Activated T-cell treated with anti-CD3 and anti-CD28 coated beads for 1 hour (primary cell): ENCODE data around the gene SIK3.

ENCODE experiments used
- DNase-seq: peaks from one replicate; pipeline ENCODE4 v3.0.0-alpha.2; 2020; ENCODE audit warnings: low read depth

SIK3 gene

DNA sequence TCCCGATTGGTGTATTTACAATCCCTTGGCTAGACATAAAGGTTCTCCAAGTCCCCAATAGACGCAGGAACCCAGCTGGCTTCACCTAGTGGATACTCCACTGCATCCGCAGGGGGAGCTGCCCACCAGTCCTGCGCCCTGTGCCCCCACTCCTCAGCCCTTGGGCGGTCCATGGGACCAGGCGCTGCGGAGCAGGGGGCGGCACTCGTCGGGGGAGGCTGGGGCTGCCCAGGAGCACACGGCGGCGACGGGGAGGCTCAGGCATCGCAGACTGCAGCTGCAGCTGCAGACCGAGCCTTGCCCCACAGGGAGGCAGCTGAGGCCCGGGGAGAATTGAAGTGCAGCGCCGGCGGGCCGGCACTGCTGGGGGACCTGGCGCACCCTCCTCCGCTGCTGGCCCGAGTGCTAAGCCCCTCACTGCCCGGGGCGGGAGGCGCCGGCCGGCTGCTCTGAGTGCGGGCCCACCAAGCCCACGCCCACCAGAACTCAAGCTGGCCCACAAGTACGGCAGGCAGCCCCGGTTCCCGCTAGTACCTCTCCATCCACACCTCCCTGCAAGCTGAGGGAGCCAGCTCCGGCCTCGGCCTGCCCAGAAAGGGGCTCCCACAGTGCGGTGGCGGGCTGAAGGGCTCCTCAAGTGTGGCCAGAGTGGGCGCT is 12.2 kb upstream of the SIK3 start:
- DNase-seq: no peak

DNA sequence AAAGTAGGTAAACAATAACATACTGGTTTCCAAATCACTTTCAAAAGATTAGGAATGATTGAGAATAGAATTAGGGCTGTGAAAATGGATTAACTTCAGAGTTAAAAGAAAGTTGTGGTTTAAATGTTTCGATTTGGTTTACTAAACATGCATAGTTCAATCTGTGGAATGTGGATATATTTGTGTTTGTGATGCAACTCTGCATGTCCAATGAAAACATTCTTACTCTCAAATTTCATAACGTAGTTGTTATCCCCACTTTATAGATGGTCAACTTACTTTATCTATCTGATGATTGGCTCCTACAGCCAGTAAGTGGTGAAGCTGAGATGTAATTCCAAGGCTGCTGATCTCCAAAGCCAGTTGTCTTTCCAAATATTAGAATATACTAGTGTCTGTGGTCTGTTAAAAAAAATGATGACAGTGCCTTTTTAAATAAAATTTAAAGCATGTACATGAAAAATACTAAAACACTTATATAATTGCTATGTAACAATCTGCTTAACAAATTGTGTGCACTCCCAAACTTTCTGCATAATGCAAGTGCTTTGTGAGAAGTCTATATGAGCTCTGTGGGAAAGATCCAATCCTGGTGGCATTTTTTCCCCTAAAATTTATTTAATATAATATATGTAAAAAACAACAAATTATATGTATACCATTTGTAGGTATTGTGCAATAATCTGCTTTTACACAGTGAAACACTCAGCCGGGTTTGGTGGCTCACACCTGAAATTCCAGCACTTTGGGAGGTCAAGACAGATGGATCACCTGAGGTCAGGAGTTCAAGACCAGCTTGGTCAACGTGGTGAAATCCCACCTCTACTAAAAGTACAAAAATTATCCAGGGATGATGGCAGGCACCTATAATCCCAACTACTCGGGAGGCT is 9.7 kb upstream of the SIK3 start:
- no peak for DNase-seq

DNA sequence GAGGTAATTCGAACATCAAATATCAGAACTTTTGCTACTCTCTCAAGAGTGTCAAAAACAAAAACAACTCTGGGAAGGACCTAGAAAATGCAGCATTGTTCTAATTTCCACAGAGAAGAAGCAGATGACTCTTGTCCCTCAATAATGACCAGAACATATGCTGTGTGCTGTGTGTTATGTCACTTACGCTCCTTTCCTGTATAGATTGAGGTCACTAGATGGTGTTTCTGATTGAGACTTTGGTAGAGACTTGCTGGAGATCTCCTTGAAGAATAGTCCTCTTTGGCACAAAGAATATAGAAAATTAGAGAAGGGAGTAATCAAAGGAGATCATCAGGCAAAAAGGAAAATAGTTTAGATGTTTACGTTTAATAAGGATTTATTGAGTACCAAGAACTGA is 2.3 kb upstream of the SIK3 start:
- no peak for DNase-seq

DNA sequence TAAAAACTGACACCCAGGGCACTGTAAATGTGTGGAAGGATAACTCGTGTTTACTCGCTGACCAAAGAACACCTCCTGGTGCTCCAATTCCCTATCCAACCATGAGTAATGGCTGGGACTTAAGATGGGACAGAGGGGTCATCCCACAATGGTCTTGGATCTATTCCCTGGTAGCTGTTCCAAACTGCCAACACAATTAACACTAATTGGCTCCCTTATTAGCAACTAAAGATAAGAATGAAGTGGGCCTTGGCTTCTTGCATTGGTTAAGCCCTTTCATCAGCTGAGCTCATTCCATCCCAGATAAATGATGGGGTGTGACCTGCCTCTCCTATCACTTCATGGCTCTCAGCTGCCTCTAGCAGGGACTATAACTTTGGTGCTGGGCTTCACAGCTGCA is 1.5 kb upstream of the SIK3 start:
- DNase-seq: no peak

DNA sequence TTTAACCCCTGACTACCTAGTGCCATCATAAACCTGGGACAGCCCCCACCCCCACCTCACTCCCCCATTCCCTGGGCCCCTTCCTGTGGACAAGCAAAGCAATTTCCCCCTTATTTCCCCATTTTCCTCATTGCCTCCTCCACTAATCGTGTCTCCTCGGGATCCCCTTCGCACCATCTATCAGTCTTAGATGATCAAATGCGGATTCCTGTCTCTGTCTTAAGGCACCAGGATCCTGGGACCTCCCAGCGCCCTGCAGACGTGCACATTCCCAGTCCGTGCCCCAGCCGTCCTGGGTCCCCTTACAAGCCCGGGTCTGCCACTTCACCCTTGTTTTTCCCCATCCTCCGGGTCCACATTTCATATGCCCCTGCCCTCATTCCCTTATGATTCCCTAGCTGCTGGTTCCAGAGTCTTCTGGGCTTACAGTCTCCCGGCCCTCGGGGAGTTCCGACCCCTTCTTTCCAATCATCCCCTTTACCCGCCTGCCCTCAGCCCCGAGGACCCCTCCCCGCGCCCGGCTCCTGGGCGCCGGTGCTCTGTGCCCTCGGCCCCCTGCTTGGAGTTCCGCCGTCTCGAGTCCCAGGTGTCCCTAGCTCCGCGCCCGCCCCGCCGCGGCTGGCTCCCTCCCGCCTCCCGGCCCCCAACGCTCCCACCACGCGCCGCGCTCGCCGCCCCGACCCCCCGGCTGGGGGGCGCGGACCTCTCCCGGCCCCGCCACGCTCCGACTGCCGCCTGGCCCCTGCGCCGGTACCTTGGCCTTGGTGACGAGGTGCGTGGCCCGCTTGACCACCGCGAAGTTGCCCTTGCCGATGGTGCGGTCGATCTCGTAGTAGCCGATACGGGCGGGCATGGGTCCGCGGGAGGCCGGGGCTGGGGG is 599 bp downstream of the SIK3 start:
- DNase-seq: peak; percentile 19

DNA sequence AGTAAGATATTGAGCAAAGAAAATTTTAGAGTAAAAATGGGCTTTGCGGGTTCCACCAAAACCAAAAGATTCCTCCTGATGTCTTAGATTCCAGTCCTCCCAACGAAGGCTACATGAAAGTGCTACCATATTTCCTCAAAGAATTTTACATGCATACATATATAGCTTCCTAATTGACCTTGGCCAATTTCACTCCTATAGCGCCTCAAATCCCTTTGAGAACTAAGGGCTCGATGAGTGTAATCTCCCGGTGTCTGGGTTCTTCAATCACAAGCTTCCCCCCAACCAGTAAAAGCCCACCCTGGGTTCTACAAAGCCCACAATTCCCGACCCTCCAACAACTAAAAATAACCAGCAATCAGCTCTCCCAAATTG is 1.2 kb downstream of the SIK3 start:
- no peak for DNase-seq

DNA sequence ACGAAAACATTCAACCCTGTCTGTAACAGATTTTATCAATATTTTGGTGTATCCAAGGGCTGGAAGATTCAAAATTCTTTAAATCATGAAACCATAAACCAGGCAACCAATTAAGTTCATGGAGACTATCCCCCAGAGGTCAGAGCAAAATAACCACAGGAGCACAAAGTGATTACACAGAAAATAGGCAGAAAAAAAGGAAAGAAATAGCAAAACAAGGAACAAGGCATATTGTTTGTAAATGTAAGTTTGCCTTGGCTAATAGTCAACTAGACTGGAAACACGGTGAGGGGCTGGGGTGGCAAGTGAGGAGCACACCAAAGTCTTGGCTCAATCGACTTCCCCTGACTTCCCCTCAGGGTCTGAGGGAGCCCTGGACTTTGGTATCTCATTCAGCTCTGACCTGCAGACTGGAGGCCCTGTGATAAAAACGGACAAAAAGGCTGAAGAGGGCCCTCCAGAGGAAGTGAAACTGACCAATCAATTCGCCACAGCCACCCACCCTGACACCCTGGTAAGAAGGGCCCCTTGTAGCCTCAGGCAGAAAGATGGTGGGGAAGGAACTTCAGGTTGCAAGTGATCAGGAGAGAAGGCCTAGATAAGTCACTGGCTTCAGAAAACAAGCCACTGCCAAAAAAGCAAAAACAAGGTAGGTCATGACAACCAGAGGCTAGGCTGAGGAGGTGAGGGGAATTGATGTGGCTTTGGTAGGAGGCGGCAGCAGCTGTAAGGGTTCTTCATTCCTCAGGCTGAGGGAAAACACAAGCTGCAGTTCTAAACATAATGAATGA is 1.8 kb downstream of the SIK3 start:
- peak; percentile 19 for DNase-seq

DNA sequence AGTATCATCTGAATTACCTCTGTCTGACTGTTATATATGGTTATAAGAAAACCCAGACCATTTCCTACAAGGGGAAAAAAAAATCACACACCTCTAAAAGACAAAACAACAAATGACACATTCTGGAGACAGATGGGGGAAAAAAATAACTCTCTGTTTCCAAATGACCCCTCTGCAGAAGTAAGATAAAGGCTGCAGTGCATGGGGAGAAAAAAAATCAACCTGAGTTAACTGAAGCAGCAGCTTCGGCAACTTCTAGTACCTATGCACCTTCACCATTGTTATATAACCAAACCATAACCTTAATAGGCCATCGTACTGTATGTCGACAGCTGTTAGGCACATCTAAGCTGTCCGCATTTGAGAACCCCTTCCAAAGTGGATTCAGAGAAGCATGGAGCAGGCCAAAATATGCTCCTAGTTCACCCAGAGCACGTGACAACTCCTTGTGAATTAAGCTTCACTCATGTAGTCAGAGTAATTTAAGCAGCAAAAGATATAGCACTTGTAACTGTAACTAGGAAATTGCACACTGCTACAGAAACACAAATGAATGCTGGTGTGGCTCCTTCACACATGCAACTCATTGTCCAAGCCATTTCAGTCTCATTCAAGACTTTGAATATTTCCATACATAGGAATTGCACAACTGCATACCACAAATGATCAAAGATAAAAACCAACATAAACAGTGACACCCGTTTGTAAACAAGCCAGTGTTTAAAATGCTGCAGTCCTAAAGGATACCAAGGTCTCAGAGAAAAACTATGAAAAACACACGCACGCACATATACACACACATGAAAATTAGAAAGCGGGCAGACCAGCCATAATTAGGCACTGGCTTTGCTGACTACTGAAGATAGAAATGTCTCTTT is 2.7 kb downstream of the SIK3 start:
- no peak for DNase-seq

DNA sequence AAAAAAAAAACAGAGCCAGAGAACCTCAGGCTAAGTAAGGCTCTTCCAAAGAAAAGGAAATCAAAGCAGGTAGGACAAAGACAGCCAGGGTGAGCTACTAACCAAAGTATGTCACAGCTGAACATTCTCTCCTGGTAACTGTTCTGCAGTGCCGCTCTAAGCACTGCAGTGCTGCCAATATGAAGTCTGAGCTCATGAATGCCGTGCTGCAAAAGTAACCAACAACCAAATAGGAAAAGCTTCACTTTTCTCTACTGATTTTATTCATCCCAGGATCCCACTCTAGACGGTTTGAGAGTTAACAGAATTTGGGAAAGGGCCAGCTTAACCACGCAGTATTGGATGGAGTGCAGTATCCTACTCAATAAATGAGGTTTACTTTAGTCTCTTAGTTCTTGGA is 3.5 kb downstream of the SIK3 start:
- DNase-seq: no peak

DNA sequence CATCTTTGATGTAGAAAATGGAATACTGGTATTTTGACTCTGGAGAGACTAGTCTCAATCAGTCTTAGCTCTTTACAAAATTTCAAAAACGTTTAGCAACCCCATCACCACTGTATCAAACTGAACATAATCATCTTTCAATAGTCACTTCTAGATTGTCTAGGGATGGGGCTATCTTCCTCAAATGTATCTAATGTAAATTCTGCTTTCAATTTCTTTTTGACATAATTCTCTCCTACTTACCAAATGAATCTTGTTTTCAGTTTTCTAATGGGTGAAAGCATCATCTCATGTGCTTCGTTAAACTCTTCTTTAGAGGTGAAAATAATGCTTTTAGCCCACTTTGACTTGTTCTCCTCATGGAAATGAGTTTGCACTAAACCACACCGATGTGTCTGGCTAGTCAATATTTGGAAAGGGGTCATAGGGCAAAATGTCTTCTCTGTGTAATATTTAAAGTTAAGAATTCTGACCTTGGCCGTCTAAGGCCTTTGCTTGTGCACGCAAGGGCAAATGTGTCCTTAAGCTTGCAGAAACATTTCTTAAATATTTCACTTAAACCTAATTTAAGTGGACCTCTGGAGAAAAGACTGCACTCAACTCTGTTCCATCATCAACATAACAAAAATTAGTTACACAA is 5.2 kb downstream of the SIK3 start:
- DNase-seq: no peak

DNA sequence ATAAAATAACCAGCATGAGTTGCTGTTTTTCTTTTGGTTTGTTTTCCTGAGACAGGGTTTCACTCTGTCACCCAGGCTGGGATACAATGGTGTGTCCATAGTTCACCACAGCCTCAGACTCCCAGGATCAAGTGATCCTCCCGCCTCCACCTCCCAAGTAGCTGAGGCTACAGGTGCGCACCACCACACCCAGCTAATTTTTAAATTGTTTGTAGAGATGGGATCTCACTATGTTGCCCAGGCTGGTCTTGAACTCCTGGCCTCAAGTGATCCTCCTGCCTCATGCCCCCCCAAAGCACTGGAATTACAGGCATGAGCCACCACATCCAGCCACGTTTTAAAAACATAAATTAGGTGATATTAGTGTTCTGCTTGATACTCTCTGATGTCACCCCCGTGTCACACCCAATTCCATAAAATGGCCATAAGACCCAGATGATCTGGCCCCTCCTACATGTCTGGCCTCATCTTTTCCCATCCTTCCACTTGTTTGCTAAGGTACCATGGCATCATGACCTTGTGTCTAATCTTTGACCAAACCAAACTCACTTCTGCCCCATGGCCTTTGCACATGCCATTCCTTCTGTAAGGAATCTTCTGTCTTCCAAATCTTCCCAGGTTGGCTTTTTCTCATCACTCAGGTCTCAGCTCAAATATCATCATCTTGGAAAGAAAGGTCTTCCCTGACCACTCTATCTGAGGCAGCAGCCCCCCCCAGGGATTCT is 6.3 kb downstream of the SIK3 start:
- DNase-seq: no peak

DNA sequence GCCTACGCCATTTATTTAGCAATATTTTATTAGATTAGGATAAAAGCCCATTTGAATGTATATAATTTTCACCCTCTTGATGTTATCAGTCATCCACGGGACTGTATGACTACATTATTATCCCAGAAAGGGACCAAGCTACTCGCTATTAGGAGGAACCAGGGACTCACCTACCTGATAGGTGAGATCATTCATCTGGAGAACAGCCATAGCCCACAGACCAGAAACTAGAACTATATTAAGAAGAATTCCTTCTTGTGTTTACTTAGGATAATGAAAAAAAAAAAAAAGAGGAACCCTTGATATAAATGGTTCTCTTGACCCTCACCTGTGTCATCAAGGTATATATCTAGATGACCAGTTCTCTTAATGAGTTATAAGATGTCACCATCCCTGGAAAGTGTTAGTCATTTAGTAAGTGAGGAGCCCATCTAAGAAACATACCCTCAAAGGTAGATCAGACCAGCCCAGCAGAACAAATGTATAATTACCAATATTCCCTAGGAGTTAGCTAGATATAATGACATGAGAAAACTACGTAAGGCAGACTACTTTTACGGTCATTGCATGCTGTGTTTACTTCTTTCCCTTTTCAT is 8.0 kb downstream of the SIK3 start:
- DNase-seq: no peak

DNA sequence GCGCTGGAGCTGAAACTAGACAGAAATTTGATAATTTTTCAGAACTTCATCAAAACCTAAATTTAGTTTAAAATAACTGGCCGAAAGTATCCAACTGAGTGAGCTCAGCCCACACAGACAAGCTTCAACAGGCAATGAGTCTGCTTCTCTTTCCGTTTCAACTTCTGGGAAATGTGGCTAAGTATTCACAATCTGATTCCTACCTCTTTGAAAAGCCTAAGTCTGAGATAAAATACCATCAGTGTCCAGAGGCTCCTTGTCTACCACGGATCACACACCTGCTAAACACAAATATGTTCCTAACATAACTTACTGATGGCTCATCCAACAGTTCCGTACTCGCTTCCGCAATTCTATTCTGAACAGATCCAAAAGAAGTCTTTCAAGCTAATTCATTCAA is 8.5 kb downstream of the SIK3 start:
- no peak for DNase-seq

DNA sequence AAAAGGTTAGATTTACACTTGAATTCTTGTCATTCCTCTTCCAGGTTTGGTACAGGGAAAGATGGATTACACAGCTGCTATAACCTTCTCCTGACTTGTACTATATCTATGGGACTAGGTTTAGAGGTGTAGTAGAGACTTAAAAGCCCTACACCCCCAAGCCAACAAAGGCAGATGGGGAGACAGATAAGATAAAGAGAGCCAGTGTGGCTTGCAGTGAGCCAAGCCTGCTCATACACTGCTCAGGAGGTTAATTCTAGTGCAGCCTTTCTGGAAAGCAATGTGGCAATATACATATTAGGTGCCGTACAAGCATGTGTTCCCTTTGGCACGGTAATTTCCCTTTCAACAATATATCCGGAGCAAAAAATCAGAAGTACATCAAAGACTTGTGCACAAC is 10.8 kb downstream of the SIK3 start:
- no peak for DNase-seq

DNA sequence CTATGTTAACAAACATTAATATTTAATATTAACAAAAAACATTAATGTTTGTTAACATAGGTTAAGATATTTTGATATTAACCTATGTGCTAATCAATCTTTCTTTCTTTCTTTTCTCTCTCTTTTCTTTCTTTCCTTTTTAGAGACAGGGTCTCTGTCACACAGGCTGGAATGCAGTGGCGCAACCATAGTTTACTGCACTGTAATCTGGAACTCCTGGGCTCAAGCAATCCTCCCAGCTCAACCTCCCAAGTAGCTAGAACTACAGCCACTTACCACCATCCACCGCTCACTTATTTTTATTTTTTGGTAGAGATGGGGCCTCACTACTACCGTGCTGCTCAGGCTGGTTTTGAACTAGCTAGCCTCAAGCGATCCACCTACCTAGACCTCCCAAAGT is 13.2 kb downstream of the SIK3 start:
- DNase-seq: no peak

DNA sequence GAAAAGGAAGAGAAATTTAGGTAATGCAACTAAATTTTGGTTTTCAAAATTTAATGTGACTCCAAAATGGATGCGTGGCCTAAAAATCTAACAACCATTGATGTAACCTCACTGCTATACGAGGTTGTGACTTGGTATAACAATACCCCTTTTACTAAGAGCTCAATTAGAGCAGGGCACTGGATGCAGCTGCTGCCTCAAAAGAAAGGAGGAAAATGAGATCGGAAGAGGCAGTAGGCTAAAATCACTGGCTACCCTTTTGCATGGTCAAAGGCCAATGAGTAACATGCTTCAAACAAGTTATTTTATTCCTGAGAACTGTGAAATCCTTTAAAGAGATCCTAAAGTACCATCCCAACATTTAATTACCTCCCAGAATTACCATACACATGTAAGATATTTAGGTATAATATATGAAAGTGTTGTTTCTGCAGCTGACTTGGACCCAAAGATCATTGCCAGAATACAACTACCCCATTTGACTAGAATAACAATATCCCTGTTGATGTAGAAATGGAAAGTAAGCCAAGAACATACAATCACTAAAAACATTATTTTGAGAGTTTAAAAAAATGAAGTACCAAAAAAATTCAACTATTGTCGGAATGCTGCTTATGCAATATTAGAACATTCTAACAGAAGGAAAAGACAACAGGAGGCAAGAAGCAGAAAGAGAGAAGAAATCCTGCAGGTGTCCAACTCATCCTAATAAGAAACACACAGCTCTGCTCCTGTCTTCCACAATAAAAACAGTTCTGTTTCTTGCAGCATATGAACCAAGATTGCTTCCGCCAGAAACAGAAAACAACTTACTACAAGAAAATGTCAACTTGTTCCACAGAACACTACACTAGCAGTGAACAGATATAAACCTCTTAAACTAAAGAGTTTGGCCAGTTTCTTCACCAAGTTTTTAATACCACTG is 15.0 kb downstream of the SIK3 start:
- DNase-seq: no peak

DNA sequence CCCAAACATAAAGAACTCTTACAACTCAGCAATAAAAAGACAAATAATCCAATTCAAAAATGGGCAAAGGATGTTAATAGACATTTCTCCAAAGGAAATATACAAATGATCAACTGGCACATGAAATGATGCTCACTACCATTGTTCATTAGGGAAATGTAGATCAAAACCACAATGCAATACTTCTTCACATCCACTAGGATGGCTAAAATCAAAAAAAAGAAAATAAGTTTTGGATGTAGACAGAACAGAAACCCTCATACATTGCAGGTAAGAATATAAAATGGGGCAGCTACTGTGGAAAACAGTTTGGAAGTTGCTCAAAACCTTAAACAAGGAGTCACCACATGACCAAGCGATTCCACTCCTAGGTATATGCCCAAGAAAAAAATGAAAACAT is 16.3 kb downstream of the SIK3 start:
- DNase-seq: no peak

DNA sequence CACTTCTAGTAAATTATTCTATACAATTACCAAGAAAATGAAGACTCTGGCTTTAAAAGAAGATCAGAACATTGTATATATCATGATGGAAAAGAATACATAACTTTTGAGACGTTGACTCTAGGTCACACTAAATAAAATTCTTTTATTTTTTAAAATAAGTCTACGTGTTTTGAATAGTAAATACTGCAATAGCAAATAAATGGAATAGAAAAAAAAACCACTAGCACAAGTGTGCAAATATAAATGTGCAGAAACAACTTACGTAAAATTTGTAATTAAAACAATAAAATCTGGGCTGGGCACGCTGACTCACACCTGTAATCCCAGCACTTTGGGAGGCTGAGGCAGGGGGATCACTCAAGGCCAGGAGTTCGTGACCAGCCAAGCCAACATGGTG is 17.9 kb downstream of the SIK3 start:
- DNase-seq: no peak
